Vagina (tissue), 2 donors: Measurements from ENCODE around the gene HEATR5A. TPM values are rescaled to one million over a fixed set of nuclear protein-coding genes. Genes with fewer than 3 reads are reported as not detected.
"Not testable (repeated sequence)": the region's sequence is repeated elsewhere in the genome, so short reads cannot be mapped to it uniquely, and the experiment has no call there.

ENCODE experiments used
- DNase-seq, 2 donors: peaks; one replicate each; pipeline ENCODE4 v3.0.0-alpha.2; 2017; ENCODE audit errors: extremely low spot score in 2 of 2
- H3K27ac ChIP-seq: fragments of 200-600 bp; sonication (generic); one replicate; pipeline ENCODE4 v1.5.1; 2019
- H3K27me3 ChIP-seq: fragments of 200-600 bp; sonication (generic); one replicate; pipeline ENCODE4 v1.5.1; 2019
- H3K36me3 ChIP-seq, 2 donors: fragments of 200-600 bp; sonication (generic); one replicate each; pipeline ENCODE4 v1.5.1; 2017 to 2019
- H3K4me1 ChIP-seq: fragments of 200-600 bp; sonication (generic); one replicate; pipeline ENCODE4 v1.5.1; 2019
- H3K4me3 ChIP-seq, 2 donors: fragments of 200-600 bp; sonication (generic); 1 replicate in 1 of 2; 2 replicates in 1 of 2; pipeline ENCODE4 v1.5.1; 2016 to 2019
- H3K9me3 ChIP-seq: fragments of 200-600 bp; sonication (generic); one replicate; pipeline ENCODE4 v1.5.1; 2019
- POLR2A ChIP-seq, 2 donors: fragments of 450-650 bp; IDR thresholded peaks; one replicate each; pipeline ENCODE4 v1.6.1; 2017; ENCODE audit warnings: antibody characterized with exemption in 2 of 2, mild to moderate bottlenecking in 2 of 2, moderate library complexity in 2 of 2
- POLR2AphosphoS5 ChIP-seq, 2 donors: sonication (generic); formaldehyde crosslinking; IDR thresholded peaks; one replicate each; pipeline ENCODE4 v1.9.0; 2017; ENCODE audit warnings: antibody characterized with exemption in 2 of 2, mild to moderate bottlenecking in 2 of 2, low read depth in 1 of 2; ENCODE audit not compliant: insufficient read depth in 1 of 2
- intact Hi-C: fragments of 100-400 bp; cut with DNase I; formaldehyde crosslinking; loops from one replicate; pipeline ENCODE4 v1.15.1; 2023
- total RNA-seq: library from RNA; depleted of rRNA; stranded (reverse); fragments of >200 nt; gene quantifications from one replicate; pipeline ENCODE4 v1.2.3, GENCODE V29; 2016
- TF ChIP-seq, protein P1 (sequence below), 3 experiments: fragments of 450-650 bp in 2 of 3; fragments of 200-600 bp in 1 of 3; sonication (generic) in 1 of 3; IDR thresholded peaks; one replicate each; pipeline ENCODE4 v1.5.1; 2017 to 2019; ENCODE audit warnings: antibody characterized with exemption in 3 of 3, mild to moderate bottlenecking in 2 of 3, moderate library complexity in 2 of 3

HEATR5A gene
- total RNA-seq, 1 donor from 2014 or later: 16.9 TPM

DNA sequence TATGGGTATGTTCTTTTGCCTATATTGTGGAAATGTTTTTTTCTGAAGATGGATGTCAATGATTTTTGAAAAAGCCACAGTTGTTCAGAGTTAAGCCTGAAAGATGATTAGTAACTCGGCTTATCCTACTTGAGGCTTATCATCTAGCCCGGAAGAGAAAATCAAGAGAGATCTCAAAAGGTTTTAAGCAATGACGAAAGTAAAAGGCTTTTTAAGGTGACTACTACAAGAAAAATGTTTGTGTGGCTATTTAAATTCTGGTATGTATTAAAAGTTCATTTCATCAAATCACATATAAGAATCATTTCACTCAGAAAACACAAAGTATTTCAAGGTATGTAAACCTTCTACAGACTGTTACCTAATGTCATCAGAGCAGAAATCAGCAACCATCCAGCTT lies 40.2 kb downstream of the HEATR5A start:
- DNase-seq: no peak
- intact Hi-C loops: no loop called here
- Histone ChIP-seq H3K4me3 (no peak overlapping the region), H3K4me1 (no peaks in the 10 kb centered on the region), H3K36me3 (peaks cover 0 to 38% of the 10 kb centered on the region in 2 donors), H3K27me3 (no peaks in the 10 kb centered on the region), H3K9me3 (no peaks in the 10 kb centered on the region), H3K27ac (no peak overlapping the region)
- TF ChIP-seq POLR2AphosphoS5 (IDR thresholded peaks at IDR 0.05; ENCODE audit: insufficient read depth in 1 of 2, low read depth in 1 of 2) (no peak), POLR2A (IDR thresholded peaks at IDR 0.05) (no peak)
- TF ChIP-seq, protein P1, sequence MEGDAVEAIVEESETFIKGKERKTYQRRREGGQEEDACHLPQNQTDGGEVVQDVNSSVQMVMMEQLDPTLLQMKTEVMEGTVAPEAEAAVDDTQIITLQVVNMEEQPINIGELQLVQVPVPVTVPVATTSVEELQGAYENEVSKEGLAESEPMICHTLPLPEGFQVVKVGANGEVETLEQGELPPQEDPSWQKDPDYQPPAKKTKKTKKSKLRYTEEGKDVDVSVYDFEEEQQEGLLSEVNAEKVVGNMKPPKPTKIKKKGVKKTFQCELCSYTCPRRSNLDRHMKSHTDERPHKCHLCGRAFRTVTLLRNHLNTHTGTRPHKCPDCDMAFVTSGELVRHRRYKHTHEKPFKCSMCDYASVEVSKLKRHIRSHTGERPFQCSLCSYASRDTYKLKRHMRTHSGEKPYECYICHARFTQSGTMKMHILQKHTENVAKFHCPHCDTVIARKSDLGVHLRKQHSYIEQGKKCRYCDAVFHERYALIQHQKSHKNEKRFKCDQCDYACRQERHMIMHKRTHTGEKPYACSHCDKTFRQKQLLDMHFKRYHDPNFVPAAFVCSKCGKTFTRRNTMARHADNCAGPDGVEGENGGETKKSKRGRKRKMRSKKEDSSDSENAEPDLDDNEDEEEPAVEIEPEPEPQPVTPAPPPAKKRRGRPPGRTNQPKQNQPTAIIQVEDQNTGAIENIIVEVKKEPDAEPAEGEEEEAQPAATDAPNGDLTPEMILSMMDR (IDR thresholded peaks at IDR 0.05): no peak

DNA sequence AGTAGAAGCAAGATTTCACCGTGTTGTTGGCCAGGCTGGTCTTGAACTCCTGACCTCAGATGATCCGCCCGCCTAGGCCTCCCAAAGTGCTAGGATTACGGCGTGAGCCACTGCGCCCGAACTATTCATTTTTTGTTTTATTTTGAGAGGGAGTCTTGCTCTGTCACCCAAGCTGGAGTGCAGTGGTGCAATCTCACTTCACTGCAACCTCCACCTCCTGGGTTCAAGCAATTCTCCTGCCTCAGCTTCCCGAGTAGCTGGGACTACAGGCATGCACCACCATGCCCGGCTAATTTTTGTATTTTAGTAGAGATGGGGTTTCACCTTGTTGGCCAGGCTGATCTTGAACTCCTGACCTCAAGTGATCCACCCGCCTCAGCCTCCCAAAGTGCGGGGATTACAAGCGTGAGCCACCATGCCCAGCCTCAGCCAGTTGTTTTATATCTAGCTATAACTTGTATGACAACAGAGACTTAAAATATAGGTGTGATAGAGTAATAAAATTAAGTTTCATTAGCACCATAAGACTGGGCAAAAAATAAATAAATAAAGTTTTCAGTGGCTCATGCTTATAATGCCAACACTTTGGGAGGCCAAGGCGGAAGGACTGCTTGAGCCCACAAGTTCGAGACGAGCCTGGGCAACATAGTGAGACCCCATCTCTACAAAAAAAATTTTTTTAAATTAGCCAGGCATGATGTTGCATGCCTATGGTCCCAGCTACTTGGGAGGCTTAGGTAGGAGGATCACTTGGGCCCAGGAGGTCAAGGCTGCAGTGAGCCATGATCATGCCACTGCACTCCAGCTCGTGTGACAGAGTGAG lies 41.0 kb downstream of the HEATR5A start:
- not testable (repeated sequence) for H3K4me1 ChIP-seq

DNA sequence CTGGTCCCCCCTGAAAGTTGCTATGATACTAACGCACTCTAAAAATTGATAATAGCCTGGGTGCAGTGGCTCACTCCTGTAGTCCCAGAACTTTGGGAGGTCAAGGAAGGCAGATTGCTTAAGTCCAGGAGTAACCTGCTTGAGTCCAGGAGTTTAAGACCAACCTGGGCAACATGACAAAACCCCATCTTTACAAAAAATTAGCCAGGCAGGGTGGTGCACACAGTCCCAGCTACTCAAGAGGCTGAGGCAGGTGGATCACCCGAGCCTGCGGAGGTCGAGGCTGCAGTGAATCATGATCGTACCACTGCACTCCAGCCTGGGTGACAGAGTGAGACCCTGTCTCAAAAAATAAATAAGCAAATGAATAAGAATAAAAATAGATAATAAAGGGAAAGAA lies 42.9 kb downstream of the HEATR5A start:
- intact Hi-C loops: no loop called here
- H3K27me3 ChIP-seq: no peaks in the 10 kb centered on the region
- no peak overlapping the region for H3K27ac ChIP-seq
- H3K9me3 ChIP-seq: no peaks in the 10 kb centered on the region
- DNase-seq: no peak
- H3K36me3 ChIP-seq: peaks cover 0 to 37% of the 10 kb centered on the region in 2 donors
- H3K4me1 ChIP-seq: no peaks in the 10 kb centered on the region
- H3K4me3 ChIP-seq: no peak overlapping the region
- TF ChIP-seq, protein P1 (IDR thresholded peaks at IDR 0.05): no peak

More for the DNA sequence above, 41.0 kb downstream of the HEATR5A start:
- H3K27me3 ChIP-seq, DNase-seq, intact Hi-C loops, H3K9me3 ChIP-seq, H3K27ac ChIP-seq, H3K4me3 ChIP-seq: not testable (repeated sequence)
- H3K36me3 ChIP-seq: peaks cover 0 to 38% of the 10 kb centered on the region in 2 donors

GRCh38 chr14:31371646-31372045 lies 48.7 kb downstream of the HEATR5A start:
- no peak overlapping the region for H3K27ac ChIP-seq
- no peak overlapping the region for H3K4me3 ChIP-seq
- peaks cover 0 to 28% of the 10 kb centered on the region in 2 donors for H3K36me3 ChIP-seq
- no peaks in the 10 kb centered on the region for H3K9me3 ChIP-seq
- TF ChIP-seq POLR2AphosphoS5 (IDR thresholded peaks at IDR 0.05; ENCODE audit: insufficient read depth in 1 of 2, low read depth in 1 of 2): no peak
- TF ChIP-seq, protein P1 (IDR thresholded peaks at IDR 0.05): no peak
- no peak for TF ChIP-seq POLR2A (IDR thresholded peaks at IDR 0.05)
- H3K27me3 ChIP-seq: no peaks in the 10 kb centered on the region
- intact Hi-C loops: no loop called here
- no peak for DNase-seq
- H3K4me1 ChIP-seq: no peaks in the 10 kb centered on the region

- Histone ChIP-seq H3K9me3 (no peaks in the 10 kb centered on the region), H3K27me3 (no peaks in the 10 kb centered on the region), H3K4me1 (no peaks in the 10 kb centered on the region), H3K27ac (no peak overlapping the region), H3K4me3 (no peak overlapping the region), H3K36me3 (peaks cover 0 to 9% of the 10 kb centered on the region in 2 donors)
- no peak for DNase-seq
- intact Hi-C loops: no loop called here
- TF ChIP-seq POLR2A (IDR thresholded peaks at IDR 0.05) (no peak), POLR2AphosphoS5 (IDR thresholded peaks at IDR 0.05; ENCODE audit: insufficient read depth in 1 of 2, low read depth in 1 of 2) (no peak)
- TF ChIP-seq, protein P1 (IDR thresholded peaks at IDR 0.05): no peak
These were observed 56.8 kb downstream of the HEATR5A start for GRCh38 chr14:31363331-31364073.
